Activated effector memory CD4-positive, alpha-beta T cell treated with Interleukin-2 at 50 U/mL for 16 hours (primary cell): ENCODE results near the gene PRKCH.
"Not testable (repeated sequence)": the region's sequence is repeated elsewhere in the genome, so short reads cannot be mapped to it uniquely, and the experiment has no call there.

Experiments used
- DNase-seq: peaks from one replicate; pipeline ENCODE4 v3.0.0-alpha.2; 2020

PRKCH gene

DNA sequence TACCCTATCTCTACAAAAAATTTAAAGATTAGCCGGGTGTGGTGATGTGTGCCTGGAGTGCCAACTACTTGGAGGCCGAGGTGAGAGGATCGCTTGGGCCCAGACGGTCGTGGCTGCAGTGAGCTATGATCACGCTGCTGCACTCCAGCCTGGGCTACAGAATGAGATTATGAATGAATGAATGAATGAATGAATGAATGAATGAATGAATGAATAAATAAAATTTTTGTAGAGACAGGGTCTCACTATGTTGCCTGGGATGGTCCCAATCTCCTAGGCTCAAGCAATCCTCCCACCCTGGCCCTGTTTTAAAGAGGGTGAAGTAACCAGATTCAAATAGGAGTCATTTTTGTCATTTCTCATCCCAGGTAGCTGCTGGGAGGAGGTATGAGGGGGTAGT lies 197.7 kb downstream of the PRKCH start:
- no peak for DNase-seq

DNA sequence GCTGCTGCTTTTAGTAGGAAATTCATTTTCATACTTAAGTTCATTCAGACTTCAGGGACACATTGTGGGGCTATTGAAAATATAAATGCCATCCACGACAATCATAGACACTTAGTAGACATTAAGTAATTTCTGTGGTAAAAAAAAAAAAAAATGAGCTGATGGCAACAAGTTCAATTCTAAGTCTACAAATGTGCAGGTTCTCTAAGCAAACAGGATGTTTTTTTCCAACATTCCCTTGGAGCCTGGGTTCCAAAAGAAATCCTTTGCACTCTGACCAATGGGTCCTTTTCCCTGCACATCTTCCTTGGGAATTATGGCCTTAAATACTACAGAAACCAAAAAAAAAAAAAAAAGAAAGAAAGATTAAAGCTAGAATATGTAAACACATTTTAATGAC lies 198.4 kb downstream of the PRKCH start:
- no peak for DNase-seq

DNA sequence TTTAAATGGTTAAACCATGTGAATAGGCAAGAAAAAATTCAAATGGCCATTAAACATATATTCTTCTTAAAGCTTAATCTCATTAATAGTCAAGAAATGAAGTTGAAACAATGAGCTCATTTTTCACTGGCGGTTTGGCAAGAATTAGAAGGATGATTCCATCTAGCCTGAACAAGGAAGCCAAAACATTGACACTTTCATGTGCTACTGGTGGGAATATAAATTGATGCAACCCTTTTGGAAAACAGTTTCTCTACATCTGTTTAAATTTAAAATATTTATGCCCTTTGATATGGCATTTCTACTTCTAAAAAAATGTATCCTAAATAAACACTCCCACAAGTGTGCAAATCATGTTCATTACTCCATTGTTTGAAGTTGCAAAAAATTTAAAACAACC lies 199.2 kb downstream of the PRKCH start:
- DNase-seq, result no peak

DNA sequence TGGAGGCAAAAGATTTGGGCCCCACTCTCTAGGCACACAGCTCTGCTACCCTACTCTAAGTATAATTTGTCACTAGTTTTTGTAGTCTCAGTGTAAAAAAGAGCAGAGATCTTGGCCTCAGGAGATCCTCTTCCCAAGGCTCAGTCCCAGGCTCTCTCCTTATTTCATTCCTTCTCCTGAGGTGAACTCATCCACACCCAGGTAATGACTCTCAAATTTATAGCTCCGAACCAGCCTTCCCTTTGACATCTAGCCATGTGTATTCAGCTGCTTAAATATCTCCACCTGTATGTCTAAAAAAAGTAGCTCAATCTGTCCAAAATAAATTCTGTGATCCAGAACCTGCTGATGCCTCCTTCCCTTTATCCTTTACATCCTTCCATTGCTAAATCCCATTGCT lies 200.4 kb downstream of the PRKCH start:
- DNase-seq, result no peak

DNA sequence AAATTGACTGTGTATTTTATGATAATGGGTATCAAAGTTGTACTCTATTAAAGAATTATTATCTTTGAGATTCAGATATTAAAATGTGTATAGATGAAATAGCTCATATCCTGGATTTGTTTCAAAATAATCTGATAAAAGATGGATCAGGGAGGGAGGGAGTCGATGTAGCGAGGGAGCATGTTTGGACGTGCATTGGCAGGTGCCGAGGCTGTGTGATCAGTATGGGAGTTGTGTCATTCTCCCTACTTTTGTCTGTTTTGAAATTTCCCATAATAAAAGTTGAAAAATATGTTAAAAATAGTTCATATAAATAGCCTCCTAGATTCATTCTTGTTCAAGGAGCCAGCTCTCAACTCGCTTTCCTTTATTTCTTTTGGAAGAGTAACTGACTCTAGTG lies 202.4 kb downstream of the PRKCH start:
- no peak for DNase-seq

DNA sequence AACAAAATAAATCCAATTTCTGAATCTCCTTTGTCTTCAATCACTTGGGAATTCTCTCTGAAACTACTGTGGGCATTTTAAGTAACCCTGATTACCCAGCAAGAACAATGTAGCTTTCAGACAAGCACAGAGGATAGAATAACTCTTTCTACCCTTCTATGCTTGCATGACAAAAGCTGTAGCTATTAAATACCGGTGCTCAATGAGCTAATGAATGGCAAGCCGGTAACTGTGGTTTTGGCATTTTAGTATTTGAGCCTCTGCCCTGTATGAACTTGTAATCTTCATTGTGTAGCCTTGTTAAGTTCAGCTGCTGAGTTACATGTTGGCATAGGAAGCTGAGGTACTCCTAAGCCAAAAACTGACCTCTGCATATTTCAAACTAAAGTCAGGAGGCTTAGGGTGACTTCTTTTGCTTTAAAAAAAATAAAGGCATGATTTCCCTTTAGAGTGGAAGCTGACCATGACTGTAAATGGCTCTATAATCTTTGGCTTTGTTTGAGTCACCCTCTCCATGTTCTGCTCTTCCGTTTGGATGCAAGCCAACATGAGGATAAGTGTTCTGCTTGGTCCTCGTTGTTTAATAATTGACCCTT lies 202.9 kb downstream of the PRKCH start:
- DNase-seq, result no peak

DNA sequence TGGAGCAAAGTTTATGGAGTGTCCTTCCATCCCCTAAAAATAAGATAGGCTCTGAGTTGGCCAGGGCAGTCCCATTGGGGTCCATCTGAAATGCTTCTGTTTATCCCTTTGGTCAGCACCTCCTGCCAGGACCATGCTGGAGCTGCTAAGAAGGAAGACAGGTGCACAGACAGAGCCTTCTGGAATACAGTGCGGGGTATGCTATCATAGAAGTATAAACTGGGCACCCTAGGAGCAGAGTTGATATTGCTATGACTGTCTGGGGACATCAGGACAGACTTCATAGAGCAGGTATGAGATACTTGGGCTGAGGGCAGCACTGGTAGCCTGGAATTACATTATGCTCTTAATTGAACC lies 203.5 kb downstream of the PRKCH start:
- DNase-seq, result no peak

DNA sequence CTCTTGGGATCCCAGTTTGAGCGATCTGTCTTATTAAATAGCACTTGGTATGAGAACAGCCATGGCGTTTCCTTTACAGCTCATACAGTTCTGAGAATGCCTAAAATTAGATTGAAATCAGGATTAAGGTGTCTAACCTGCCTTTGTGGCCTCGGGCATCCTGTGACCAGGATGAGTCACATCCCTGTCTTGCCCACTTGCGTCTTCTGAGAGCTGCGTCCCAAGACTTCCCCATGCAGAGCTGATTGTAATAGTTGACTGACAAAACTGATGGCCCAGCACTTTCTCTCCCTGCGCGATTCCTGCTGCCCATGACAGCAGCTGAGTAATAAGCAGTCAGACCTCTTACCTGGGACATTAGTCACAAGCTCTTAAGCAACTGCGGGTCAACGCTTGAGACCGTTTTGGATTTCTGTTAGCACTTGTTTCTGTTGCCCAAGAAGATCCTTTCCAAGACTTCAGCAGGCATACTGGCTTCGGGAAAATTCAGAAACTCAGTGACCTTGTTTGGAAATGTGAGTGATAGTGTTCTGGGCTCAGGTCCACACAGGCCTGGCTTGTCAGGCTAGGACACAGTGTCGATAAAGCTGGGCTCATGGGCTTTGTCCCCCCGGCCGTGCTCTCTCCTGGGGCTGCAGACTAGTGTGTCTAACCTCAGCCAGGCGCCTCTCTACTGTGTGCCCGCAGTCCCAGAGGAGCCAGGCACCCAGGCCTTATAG lies 204.1 kb downstream of the PRKCH start:
- DNase-seq, result peak; percentile 56

DNA sequence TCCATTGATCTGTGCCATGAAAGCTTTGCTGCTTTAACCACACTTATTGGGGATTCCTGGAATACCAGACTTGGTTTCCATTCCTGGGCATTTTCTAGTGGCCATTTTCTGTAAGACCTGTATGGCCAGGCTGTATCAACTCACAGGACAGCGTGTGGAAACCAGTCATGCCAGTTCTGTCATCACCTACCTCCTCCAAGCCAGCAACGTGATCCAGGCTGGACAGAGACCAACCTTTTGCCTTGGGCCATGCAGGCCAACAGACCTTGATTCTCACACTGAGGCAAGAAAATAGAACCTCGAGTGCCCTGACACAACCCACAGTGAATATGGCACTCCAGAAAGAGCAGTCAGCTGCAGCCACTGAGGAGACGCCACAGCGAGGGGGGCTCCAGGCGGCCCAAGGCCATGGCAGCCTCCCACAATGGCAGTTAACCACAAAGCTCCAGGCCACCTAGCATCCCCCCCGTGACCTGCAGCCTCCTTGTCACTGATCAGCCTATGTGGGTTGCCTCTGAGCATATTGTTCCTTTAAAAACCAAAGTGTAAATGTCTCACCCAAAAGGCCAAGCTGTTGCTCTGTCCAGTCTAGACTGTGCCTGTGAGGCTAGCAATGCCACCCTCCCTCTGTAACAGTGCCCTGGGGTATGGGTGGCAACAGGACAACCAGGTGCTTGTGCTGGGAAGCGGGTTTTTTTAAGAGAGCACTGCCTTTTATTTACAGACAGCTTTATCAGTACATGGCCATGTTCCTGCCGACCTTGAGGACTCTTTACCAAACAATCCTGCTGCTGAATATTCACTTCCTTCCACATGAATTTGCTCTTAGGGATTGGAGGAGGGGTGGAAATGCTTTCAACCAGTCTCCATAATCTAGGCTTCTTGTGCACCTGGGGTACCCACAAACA lies 205.3 kb downstream of the PRKCH start:
- no peak for DNase-seq

DNA sequence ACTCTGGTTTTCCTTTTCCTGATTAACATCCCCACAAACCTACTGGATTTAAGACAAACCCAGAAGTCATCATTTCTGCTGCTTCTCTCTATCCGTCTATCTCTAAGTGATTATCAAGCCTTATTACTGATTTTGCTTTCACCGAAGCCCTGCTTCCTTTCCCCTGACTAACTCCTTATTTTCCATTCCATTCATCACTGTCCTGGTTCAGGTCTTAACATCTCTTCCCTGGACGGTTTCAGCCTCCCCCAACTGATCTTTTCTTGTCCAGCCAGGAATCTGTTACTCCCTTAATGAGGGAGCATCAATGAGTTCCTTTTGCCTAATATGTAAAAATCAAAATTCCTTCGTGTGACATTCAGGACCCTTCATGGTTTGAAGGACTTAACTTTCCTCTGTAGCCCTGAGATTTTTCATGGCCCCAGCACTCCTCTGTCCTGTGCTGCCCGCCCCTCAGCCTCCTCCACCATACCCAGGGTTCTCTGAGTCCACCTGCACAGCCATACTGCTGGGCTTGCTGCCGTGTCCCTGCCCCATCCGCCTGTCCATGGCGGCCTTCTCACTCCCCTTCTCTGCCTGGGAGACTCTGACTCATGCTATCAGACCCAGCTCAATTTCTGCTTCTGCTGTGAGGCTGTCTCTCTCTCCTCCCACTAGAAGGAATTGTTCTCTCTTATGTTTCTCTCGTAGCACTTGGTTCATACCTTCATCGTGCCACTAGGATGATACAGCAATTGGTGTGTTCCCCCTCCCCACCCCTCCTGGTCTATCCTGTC lies 206.1 kb downstream of the PRKCH start:
- no peak for DNase-seq

DNA sequence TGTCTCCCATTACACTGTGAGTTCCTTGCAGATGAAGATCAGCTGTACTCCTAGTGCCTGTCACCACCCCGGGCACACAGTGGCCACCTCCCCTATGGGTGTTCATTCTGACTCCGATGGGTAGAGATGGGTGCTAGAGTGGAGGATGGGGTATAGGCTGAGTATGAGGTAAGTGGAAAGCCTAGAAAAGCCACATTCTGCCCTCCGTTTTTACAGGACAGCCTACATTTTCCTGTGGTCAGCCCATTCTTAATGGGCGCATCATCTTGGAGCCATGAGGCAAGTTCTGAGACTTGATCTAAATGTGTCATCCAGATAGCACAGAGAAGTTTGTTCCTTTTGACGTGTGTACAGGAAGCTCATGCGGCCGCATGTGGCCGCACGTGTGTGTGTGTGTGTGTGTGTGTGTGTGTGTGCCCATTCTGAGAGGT lies 207.2 kb downstream of the PRKCH start:
- no peak for DNase-seq

DNA sequence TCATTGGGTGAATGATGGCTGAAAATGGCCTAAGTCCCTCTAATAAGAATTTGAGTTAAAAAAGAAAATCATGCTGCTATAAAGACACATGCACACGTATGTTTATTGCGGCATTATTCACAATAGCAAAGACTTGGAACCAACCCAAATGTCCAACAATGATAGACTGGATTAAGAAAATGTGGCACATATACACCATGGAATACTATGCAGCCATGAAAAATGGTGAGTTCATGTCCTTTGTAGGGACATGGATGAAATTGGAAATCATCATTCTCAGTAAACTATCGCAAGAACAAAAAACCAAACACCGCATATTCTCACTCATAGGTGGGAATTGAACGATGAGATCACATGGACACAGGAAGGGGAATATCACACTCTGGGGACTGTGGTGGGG lies 208.0 kb downstream of the PRKCH start:
- not testable (repeated sequence) for DNase-seq

DNA sequence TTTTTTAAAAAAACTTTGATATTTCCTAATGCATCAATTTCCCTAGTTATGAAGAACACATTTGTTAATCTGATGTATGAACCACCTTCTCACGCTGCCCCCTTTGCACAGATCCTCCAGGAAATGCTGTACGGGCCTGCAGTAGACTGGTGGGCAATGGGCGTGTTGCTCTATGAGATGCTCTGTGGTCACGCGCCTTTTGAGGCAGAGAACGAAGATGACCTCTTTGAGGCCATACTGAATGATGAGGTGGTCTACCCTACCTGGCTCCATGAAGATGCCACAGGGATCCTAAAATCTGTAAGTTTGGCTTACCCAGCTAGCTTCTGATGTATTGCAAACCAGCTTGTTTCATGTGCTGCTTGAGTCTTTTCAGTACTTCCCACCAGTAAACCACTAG lies 208.9 kb downstream of the PRKCH start:
- no peak for DNase-seq

DNA sequence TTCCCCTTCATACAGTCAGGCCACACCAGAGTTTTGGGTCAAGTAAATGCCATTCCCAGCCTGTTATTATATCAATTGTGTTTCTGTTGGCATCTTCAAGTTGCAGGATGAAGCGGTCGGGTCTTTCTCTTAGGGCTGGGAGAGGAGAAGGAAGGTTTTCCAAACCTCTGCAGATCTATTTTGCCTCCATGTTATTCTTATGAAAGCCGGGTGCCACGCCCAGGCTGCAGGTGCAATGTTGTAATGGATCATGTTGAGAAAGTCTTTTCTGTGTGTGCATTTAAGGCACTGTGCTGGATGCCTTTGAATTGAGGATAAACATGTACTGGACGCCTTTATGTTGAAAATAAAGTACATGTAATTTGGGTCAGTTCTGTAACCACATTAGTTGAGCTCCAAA lies 209.5 kb downstream of the PRKCH start:
- no peak for DNase-seq

DNA sequence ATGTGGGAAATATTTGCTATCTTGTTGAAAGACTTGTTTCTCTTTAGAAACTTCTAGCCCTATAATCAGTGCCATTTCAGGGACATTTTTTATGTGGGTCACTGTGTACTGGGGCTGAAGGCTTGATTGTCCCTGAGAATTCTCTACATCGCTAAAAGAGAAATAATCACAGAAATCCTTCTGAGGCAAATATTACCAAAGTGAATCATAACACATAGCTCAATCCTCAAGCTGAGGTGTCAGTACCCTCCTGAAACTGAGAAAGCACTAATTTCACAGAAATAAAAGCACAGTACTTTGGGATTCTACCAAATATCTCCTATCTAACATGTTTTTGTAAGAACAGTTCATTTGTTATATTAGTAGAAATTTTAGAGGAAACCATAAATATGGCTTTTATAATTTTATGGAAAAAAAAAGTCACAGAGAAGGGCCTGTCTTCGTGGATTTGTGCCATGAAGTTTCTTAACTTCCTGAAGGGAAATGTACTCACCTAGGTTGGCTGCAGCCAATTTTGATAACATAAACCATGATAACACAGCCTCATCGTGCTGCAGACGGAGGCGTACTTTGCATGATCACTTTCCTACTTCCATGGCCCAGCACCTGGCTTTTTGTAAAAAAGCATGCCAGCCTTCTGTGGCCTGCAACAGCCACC lies 210.2 kb downstream of the PRKCH start:
- no peak for DNase-seq

DNA sequence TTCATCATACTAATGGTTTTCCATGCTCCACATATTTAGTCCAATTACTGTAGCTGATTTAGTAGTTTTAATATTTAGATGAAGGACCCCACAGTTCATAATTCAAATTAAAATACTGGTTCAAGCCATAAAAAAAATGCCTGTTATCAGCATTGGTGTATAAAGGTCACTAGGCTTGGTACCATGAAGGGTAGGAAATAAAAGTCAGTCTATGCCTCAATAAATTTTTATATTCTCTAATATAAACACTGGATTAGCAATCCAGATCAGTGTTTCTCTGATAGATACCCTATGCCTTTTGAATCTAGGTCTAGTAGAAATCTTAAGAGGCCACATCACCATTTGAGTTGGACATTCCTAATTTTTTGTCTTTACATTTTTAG lies 210.7 kb downstream of the PRKCH start:
- DNase-seq, result no peak

DNA sequence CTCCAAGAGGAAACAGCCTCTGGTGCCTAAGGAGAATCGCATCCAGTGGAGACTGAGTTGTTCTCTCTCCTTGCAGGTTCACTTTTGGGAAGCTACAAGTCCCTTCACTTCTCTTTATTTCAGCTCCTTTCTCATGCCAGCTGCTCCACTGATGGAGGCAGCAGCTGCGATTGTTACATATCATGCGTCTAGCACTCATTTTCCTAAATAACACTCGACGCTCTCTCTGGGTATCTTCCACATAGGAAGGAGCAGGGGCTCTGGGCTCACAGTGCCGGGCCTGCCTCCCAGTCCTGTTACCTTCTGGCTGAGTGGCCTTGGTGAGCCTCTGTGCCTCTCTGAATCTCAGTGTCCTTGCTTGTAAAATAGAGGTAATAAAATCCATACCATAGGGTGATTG lies 211.4 kb downstream of the PRKCH start:
- DNase-seq, result no peak

DNA sequence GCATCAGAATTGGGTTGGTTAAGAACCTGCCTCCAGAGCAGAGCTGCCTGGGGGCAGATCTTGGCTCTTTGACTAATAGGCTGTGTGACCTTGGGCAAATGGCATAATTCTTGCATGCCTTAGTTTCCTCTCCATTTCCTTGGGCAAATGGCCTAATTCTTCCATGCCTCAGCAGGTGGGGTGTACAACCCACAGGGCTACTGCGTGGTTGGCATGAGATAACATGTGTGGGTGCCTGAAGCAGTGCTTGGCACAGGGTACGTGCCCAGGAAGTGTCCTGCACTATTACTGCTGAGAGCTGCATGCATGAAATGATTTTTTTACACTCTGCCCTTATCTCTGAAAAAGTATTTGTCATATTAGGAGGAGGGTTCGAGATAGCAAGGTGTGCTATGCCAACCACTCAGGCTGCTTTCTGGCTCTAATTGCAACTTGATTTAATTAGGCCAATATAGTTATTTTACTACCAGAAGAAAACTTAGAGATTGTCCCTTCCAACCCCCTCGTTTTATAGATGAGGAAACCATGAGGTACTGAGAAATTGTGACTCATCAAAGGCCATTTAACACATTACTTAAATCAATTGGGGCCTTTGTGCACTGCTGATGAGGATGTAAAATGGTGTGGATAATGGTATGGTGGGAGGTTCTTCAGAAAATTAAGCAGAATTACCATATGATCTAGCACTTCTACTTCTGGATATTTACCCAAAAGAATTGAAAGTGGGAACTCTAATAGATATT lies 212.3 kb downstream of the PRKCH start:
- no peak for DNase-seq

DNA sequence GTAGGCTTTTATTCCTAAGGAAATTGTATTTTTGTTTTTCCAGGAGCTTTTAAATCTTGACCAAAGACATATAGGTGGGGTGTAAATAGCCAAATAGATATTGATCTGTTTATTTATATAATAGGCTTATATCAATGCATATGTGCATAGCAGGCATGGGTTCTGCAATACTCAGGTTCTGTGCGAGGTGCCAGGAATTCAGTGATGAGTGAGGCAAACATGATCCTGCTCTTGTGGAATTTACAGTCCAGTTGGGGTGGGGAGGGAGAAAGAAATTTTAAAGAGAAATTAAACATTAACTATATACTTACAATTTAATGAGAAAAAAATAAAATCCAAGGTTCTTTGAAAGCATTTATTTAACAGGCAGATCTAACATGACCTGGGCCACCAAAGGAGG lies 213.7 kb downstream of the PRKCH start:
- DNase-seq, result no peak

DNA sequence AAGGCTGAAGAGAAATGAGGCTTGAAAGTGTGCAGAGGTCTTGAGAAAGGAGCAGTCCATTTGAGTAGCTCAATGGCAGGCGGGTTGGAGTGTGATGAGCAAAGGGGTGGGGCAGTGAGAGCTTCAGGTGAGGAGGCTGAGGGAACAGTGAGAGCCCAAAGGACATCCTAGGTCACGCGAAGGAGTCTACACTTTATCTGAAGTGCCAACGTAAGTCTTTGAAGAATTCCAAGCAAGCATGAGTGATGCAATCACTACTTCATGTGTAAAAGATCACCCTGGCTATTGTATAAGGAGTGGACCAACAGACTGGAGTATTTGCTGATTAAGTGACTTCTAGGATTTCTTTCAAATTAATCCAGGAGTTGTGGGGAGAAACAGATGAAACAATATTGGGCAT lies 214.1 kb downstream of the PRKCH start:
- DNase-seq, result no peak

DNA sequence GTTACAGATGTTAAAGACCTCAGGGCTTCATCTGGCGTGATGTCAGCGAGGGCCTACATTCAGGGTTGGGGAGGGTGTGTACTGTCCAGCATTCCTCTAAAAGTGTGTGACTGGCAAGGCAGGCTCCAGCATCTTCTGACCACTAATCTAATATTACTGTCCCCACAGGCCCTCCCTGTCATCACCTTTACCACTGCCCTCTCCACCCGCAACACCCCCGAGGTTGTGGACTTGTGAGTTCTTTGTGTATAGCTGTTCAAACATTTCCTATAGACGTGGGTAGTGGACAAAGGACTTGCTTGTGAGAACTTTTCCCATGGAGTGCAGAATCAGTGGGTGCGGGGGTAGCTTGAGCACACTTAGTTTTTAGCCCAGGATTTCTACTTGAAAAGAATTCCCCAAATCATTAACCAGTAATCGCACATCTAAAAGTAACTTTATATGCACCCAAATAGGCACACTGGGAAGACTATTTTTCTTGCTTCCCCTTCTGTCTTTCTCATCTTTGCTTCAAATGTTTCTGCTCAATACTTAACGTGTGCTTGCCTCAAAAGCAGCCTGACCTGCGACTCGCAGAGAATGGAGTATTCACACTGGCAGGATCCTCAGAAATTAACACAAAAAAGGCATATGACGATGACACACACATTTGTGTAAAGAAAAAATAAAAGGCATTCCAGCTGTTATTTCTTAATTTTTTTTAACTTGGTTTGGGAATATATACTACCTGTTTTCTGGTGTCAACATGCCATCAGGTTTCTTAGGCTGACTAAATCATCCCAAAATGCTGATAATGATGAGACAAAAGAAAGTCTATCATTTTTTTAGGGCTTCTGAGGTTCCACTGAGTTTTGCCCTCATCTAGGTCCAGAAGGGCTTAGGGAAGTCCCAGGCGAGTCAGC lies 215.5 kb downstream of the PRKCH start:
- no peak for DNase-seq
